ENCODE data around the gene ECE1. TPM values are rescaled to one million over a fixed set of nuclear protein-coding genes. Genes with fewer than 3 reads are reported as not detected.
"Not testable (repeated sequence)": the region's sequence is repeated elsewhere in the genome, so short reads cannot be mapped to it uniquely, and the experiment has no call there.

The ECE1 gene
- total and polyA plus RNA-seq, 2 donors (not counting 1 experiment from before 2014, with no cell fraction given): 131 to 138 TPM

DNA sequence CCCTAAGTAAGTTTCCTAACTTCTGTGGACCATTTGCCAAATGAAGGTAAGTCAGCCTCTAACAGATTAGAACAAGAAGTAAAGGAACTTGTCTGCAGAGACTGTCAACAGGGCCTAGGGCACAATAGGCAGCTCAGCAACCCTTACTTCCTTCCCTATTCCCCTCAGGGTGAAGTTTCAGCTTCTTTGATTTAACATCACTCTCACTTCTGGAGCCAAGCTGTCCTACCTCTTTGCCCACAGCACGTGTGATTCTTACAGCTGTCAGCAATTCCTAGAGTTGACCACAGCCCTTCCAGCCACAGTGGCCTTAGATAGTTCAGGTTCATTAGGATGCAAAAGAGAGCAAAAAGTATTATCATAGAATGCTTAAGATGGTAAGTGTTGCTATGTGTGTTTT lies 106.0 kb downstream of the ECE1 start:
- DNase-seq (ENCODE audit: low read depth in 2 of 2): no peak
- Histone ChIP-seq H4K20me1 (ENCODE audit: control insufficient read depth, extremely low read depth, insufficient read depth, low read length) (no peaks in the 10 kb centered on the region), H3K4me1 (ENCODE audit: control insufficient read depth, extremely low read depth, insufficient read depth, low read length) (no peaks in the 10 kb centered on the region), H3K9ac (ENCODE audit: insufficient read depth, low read length) (no peak overlapping the region), H3K27me3 (ENCODE audit: control insufficient read depth, insufficient read depth, low read length) (no peaks in the 10 kb centered on the region), H3K9me3 (ENCODE audit: control insufficient read depth, insufficient read depth, low read depth, low read length) (no peaks in the 10 kb centered on the region), H3K27ac (ENCODE audit: insufficient read depth, low read length) (no peak overlapping the region), H3K79me2 (ENCODE audit: control insufficient read depth, insufficient read depth, low read length) (no peaks in the 10 kb centered on the region), H2AFZ (ENCODE audit: low read length) (no peak overlapping the region), H3K4me3 (replicated peaks in 1 of 4; ENCODE audit: control extremely low read depth in 1 of 4, insufficient read depth in 1 of 4, low read depth in 3 of 4, low read length in 4 of 4) (no peak overlapping the region), H3K36me3 (ENCODE audit: control insufficient read depth, insufficient read depth, low read length) (no peaks in the 10 kb centered on the region), H3K4me2 (ENCODE audit: extremely low read depth, insufficient read depth, low read length) (no peak overlapping the region)
- TF ChIP-seq, protein P1, sequence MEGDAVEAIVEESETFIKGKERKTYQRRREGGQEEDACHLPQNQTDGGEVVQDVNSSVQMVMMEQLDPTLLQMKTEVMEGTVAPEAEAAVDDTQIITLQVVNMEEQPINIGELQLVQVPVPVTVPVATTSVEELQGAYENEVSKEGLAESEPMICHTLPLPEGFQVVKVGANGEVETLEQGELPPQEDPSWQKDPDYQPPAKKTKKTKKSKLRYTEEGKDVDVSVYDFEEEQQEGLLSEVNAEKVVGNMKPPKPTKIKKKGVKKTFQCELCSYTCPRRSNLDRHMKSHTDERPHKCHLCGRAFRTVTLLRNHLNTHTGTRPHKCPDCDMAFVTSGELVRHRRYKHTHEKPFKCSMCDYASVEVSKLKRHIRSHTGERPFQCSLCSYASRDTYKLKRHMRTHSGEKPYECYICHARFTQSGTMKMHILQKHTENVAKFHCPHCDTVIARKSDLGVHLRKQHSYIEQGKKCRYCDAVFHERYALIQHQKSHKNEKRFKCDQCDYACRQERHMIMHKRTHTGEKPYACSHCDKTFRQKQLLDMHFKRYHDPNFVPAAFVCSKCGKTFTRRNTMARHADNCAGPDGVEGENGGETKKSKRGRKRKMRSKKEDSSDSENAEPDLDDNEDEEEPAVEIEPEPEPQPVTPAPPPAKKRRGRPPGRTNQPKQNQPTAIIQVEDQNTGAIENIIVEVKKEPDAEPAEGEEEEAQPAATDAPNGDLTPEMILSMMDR (conservative IDR thresholded peaks at IDR 0.05 in 1 of 2, IDR thresholded peaks at IDR 0.05 in 1 of 2; ENCODE audit: low read depth in 1 of 2, low read length in 2 of 2): no peak
- no peak for TF ChIP-seq EZH2 (IDR thresholded peaks at IDR 0.05; ENCODE audit: low read length, missing control alignments)

DNA sequence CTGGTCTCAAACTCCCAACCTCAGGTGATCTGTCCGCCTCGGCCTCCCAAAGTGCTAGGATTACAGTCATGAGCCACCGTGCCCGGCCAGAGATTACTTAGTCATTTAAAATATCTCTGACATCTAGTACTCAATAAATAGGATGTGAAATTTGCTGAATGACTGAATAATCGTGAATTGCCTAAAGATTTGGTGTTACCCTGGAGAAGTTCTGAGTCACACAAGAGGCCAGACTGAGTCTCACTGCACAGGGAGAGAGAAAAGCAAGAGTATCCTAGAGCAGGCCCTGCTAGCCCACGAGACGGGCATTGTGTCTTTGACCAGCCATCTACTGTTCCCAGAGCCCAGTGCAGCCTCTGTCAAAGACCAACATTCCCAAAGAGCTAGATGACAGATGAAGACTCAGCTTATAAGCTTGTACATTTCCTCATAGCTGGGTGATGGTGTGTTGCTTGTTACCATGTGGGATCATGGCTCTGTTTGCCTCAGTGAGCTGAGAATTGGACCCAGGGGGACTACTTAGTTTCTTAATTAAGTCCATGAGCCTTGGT lies 108.0 kb downstream of the ECE1 start:
- no peak overlapping the region for H3K4me2 ChIP-seq (ENCODE audit: extremely low read depth, insufficient read depth, low read length)
- no peak for DNase-seq (ENCODE audit: low read depth in 2 of 2)

DNA sequence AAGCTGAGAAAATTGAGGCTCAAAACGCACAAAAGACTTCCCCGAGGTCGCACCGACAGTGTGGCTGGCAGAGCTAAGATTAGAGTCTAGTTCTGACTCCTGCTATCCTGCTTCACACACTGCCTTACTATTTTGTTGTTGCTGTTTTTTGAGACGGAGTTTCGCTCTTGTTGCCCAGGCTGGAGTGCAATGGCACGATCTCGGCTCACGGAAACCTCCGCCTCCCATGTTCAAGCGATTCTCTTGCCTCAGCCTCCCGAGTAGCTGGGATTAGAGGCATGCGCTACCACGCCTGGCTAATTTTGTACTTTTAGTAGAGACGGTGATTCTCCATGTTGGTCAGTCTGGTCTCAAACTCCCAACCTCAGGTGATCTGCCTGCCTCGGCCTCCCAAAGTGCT lies 112.0 kb downstream of the ECE1 start:
- H3K79me2 ChIP-seq (ENCODE audit: control insufficient read depth, insufficient read depth, low read length): peaks cover 27% of the 10 kb centered on the region
- not testable (repeated sequence) for H3K4me2 ChIP-seq (ENCODE audit: extremely low read depth, insufficient read depth, low read length); H3K27ac ChIP-seq (ENCODE audit: insufficient read depth, low read length); H3K27me3 ChIP-seq (ENCODE audit: control insufficient read depth, insufficient read depth, low read length); H3K36me3 ChIP-seq (ENCODE audit: control insufficient read depth, insufficient read depth, low read length); H3K4me1 ChIP-seq (ENCODE audit: control insufficient read depth, extremely low read depth, insufficient read depth, low read length); DNase-seq (ENCODE audit: low read depth in 2 of 2); H2AFZ ChIP-seq (ENCODE audit: low read length); H3K9ac ChIP-seq (ENCODE audit: insufficient read depth, low read length); H4K20me1 ChIP-seq (ENCODE audit: control insufficient read depth, extremely low read depth, insufficient read depth, low read length); H3K9me3 ChIP-seq (ENCODE audit: control insufficient read depth, insufficient read depth, low read depth, low read length); H3K4me3 ChIP-seq (replicated peaks in 1 of 4; ENCODE audit: control extremely low read depth in 1 of 4, insufficient read depth in 1 of 4, low read depth in 3 of 4, low read length in 4 of 4)

More for the DNA sequence above, 108.0 kb downstream of the ECE1 start:
- H3K79me2 ChIP-seq (ENCODE audit: control insufficient read depth, insufficient read depth, low read length): no peaks in the 10 kb centered on the region
- H2AFZ ChIP-seq (ENCODE audit: low read length): no peak overlapping the region
- H3K27ac ChIP-seq (ENCODE audit: insufficient read depth, low read length): no peak overlapping the region
- no peaks in the 10 kb centered on the region for H3K4me1 ChIP-seq (ENCODE audit: control insufficient read depth, extremely low read depth, insufficient read depth, low read length)
- no peaks in the 10 kb centered on the region for H3K27me3 ChIP-seq (ENCODE audit: control insufficient read depth, insufficient read depth, low read length)
- no peak for TF ChIP-seq EZH2 (IDR thresholded peaks at IDR 0.05; ENCODE audit: low read length, missing control alignments)
- TF ChIP-seq, protein P1 (conservative IDR thresholded peaks at IDR 0.05 in 1 of 2, IDR thresholded peaks at IDR 0.05 in 1 of 2; ENCODE audit: low read depth in 1 of 2, low read length in 2 of 2): no peak
- no peak overlapping the region for H3K9ac ChIP-seq (ENCODE audit: insufficient read depth, low read length)
- H3K4me3 ChIP-seq (replicated peaks in 1 of 4; ENCODE audit: control extremely low read depth in 1 of 4, insufficient read depth in 1 of 4, low read depth in 3 of 4, low read length in 4 of 4): no peak overlapping the region
- H3K36me3 ChIP-seq (ENCODE audit: control insufficient read depth, insufficient read depth, low read length): no peaks in the 10 kb centered on the region
- no peaks in the 10 kb centered on the region for H4K20me1 ChIP-seq (ENCODE audit: control insufficient read depth, extremely low read depth, insufficient read depth, low read length)
- no peaks in the 10 kb centered on the region for H3K9me3 ChIP-seq (ENCODE audit: control insufficient read depth, insufficient read depth, low read depth, low read length)
